ENCODE measurements around the gene FRAS1.

GRCh38 chr4:78059938-78060337 lies 2.8 kb downstream of the FRAS1 start:
- TF ChIP-seq, protein P1, sequence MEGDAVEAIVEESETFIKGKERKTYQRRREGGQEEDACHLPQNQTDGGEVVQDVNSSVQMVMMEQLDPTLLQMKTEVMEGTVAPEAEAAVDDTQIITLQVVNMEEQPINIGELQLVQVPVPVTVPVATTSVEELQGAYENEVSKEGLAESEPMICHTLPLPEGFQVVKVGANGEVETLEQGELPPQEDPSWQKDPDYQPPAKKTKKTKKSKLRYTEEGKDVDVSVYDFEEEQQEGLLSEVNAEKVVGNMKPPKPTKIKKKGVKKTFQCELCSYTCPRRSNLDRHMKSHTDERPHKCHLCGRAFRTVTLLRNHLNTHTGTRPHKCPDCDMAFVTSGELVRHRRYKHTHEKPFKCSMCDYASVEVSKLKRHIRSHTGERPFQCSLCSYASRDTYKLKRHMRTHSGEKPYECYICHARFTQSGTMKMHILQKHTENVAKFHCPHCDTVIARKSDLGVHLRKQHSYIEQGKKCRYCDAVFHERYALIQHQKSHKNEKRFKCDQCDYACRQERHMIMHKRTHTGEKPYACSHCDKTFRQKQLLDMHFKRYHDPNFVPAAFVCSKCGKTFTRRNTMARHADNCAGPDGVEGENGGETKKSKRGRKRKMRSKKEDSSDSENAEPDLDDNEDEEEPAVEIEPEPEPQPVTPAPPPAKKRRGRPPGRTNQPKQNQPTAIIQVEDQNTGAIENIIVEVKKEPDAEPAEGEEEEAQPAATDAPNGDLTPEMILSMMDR (IDR thresholded peaks at IDR 0.05) = no peak
- TF ChIP-seq EZH2 (IDR thresholded peaks at IDR 0.05; ENCODE audit: borderline replicate concordance, insufficient read depth, low read depth, low read length, poor library complexity, severe bottlenecking) = no peak
